NCI-H510A treated with DMSO at 0.1 percent for 48 hours (cell line): ENCODE results near the gene TOLLIP.
"Not testable (repeated sequence)": the region's sequence is repeated elsewhere in the genome, so short reads cannot be mapped to it uniquely, and the experiment has no call there.

Source experiments
- DNase-seq: peaks from one replicate; lab custom pipeline; 2025; lab: John Stamatoyannopoulos, UW

TOLLIP gene

DNA sequence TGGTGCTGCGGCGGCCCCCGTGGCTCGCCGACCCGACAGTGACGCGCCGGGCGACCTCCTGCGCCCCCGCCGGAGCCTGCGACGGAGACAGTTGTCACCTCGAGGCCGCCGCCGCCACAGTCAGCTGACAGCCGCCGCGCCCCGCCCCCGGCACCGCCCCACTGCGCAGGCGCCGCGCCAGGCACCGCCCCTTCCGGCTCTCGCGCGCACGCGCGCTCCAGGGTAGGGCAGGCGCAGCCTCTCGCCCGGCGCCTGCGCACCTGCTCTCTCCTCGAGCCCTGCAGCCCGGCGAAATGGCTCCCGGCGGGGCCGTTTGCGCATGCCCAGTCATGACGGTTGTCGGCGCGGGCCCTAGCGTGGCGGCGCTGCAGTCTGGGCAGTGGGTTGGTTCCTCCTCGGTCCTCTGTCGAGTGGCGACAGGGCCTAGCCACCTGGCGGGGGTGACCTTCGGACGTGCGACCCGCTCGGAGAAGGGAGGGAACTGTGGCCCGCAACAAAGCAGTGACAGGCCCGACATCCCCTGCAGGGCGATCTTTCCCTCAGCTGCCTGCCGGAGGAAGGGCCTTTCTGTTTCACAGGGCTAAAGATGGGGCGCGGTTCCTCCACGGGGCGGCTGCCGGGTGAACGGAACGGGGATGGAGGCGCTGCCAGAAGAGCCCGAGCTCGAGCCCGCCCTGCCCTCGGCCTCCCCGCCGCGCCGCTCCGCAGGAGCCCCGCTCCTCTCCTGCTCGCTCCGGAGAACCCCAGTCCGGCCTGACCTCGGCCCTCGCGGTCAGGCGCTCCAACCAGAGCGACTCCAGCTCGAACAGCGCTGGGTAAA, at the start of gene TOLLIP:
Gene TOLLIP (minus strand): TSS at position 135 of the 820 bp plus-strand sequence. CDS start 134 bp downstream, at position 1.
- DNase-seq: peak; percentile 52

DNA sequence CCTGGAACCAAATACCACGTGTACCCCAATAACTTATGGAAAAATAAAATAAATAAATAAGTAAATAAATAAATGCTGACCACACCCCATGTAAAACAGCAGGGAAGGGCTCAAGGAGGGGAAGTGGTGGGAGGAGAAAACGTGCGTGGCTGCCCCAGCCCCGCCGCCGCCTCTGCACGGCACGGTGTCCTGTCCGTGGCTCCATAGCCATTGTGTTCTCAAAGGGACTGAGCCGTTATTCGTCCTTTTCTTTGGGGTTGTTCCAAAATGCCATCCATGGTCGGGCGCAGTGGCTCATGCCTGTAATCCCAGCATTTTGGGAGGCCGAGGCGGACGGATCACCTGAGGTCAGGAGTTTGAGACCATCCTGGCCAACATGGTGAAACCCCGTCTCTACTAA, 49.5 kb upstream of the TOLLIP start:
- not testable (repeated sequence) for DNase-seq

DNA sequence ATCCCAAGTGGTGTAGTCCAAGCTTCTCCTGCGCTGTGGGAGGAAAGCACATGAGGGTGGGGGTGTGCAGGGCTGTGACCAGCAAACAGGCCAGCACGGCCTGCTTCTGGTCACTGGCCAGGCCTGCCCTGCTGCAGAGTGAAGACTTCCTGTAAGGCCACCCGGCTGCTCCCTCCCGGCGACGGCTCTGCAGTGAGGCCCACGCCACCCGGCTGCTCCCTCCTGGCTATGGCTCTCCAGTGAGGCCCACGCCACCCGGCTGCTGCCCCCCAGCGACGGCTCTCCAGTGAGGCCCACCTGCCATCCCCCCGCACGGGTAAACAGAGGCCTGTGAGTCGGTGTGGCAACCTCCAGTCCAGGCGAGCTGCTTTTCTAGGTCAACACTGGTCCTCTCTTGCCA, 48.9 kb upstream of the TOLLIP start:
- no peak for DNase-seq

DNA sequence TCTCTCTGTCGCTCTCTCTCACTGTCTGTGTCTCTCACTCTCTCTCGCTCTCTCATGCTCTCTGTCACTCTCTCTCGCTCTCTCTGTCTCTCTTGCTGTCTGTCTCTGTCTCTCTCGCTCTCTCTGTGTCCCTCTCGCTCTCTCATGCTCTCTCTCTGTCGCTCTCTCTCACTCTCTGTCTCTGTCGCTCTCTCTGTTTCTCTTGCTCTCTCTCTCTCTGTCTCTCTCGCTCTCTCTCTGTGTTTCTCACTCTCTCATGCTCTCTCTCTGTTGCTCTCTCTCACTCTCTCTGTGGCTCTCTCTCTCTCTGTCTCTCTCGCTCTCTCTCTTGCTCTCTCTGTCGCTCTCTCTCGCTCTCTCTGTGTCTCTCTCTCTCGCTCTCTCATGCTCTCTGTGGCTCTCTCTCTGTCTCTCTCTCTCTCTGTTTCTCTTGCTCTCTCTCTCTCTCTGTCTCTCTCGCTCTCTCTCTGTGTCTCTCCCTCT, 47.1 kb upstream of the TOLLIP start:
- no peak for DNase-seq

DNA sequence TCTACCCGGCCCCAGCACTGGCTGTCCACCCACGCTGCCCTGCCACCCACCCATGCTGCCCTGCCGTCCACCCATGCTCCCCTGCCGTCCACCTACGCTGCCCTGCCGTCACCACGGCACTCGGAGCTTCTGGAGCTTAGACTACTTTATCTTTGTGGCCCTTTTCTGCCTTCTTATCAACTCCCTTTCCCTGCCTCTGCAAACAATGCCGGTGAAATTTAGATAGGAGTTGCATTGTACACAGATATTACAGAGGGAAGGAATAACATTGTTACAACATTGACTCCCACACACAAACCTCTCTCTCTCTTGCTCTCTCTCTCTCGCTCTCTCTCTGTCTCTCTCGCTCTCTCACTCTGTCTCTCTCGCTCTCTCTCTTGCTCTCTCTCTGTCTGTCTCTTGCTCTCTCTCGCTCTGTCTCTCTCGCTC, 46.6 kb upstream of the TOLLIP start:
- no peak for DNase-seq

DNA sequence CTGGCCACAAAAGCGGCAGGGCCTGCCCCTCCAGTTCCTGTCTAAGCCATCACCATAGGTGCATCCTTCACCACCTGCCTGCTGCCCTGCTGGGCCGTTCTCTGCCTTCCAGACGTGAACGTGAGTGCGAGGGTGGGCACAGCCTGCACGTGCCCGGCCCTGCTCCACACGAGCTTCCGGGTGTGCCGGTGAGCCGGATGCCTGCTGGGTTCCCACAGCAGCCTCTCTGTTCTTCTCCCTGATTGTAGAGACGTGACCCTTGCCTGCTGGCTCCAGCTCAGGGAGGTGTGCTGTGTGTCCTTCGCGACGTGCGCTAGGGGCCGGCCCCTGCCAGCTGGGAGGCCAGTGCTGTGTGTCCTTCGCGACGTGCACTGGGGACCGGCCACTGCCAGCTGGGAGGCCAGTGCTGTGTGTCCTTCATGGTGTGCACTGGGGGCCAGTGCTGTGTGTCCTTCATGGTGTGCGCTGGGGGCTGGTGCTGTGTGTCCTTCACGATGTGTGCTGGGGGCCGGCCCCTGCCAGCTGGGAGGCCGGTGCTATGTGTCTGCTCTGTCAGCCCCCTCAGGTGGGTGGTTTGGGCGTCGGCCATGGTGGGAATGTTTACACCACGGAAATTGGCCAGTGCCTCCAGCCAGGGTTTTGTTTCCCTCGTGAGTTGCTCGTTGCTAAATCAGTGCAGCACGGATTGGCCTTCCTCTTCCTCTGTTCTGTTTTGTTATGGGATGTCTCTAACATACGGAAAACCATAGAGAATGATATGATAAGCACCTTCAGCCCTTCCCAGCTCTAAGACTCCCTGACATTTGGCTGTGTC, 44.9 kb upstream of the TOLLIP start:
- DNase-seq: peak; percentile 3

DNA sequence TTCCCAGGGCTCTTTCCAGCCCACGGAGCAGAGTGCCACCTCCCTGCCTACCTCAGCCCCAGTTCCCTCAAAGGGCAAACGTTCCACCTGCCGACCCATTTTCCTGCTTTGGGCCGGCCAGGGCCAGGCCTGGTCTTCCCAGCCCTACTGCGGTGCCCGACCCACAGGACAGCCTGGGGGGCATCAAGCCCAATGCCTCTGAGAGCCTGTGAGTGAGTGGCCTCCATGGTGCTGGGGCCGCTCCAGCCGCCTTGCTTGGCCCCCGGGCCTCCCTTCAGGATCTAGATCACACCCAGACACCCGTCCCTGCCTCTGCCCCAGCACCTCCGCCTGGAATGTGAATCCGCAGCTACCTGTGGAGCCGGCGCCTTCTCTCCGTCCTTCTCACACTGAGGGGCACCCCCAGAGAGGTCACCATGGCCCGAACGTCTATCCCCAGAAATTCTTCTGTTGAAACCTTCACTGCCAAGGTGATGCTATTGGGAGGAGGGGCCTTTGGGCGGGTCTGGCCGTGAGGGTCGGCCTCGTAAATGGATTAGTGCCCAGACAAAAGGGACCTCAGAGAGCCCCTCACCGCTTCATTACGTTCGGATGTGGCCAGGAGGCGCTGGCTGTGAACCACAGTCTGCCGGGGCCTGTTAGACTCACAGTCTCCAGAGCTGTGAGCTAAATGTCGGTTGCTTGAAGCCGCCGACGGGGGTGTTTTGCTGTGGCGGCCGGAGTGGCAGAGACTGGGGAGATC, 44.1 kb upstream of the TOLLIP start:
- no peak for DNase-seq

DNA sequence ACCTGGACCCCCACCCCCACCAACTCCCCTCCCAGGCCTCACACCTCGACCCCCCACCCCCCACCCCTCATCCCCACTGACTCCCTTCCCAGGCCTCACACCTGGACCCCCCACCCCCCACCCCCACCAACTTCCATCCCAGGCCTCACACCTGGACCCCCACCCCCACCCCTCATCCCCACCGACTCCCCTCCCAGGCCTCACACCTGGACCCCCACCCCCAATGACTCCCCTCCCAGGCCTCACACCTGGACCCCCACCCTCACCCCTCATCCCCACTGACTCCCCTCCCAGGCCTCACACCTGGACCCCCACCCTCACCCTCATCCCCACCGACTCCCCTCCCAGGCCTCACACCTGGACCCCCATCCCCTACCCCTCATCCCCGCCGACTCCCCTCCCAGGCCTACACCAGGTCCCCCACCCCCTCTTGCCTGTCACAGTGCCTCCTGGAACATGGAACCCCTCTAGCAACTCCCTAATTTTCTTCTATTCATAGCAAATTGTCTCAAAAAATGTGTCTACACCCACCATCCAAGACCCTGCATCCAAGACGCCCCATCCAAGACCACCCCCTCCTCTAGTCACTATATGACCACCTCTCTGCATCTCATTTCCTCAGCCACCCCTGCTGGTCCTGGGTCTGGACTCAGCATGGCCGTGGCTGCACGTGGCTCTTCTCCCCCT, 43.4 kb upstream of the TOLLIP start:
- no peak for DNase-seq

DNA sequence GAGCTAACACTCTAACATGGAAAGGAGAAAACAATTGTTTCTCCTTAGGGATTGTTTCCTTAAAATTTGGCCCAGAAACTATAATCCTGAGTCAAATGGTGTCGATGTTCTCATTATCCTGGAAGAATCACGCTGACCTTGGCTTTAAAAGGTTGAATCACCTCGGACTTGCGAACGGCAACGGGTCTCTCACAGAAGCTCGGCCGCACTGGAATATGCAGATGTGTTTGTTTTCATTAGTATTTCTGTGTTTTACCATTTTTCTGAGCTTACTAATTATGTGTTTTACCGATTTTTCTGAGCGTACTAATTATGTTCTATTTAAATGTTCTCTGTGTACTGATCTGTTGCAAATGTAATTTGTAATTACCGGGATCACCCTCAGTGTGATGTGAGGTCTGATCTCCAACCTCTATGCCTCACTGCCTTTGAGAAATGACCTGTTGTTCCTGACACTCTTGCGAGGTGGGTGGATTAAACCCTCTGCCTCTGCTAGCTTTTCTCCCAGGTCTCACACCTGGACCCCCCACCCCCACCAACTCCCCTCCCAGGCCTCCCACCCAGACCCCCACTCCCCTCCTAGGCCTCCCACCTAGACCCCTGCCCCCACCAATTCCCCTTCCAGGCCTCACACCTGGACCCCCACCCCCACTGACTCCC, 42.0 kb upstream of the TOLLIP start:
- no peak for DNase-seq

DNA sequence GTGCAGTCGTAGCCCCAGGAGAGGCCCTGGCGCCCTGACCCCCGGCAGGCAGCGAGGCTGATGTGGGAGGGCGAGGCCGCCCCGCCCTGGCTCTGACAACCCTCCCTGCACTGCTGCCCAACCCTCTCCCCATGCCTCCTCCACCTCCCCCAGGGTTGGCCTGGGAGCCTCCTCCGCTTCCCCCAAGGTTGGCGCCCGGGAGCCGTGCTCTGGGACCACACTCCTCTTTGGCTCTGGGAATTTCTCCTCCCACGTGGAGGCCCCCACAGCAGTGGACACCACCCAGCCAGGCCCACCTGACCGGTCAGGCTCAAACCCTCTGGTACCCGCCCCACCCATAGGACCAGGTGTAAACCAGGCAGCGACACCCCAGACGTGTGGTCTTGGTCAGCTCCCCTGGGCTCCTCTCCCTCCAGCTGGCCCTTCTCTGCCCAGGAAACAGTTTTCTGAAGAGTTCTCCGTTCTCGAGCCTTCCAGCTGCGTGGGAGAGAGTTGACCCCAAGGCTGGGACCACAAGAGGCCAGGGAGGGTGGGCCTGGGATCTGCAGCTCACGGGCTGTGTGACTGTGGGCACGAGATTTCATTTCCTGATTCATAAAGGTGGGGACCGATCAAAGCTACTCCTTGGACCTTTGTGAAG, 40.8 kb upstream of the TOLLIP start:
- no peak for DNase-seq

DNA sequence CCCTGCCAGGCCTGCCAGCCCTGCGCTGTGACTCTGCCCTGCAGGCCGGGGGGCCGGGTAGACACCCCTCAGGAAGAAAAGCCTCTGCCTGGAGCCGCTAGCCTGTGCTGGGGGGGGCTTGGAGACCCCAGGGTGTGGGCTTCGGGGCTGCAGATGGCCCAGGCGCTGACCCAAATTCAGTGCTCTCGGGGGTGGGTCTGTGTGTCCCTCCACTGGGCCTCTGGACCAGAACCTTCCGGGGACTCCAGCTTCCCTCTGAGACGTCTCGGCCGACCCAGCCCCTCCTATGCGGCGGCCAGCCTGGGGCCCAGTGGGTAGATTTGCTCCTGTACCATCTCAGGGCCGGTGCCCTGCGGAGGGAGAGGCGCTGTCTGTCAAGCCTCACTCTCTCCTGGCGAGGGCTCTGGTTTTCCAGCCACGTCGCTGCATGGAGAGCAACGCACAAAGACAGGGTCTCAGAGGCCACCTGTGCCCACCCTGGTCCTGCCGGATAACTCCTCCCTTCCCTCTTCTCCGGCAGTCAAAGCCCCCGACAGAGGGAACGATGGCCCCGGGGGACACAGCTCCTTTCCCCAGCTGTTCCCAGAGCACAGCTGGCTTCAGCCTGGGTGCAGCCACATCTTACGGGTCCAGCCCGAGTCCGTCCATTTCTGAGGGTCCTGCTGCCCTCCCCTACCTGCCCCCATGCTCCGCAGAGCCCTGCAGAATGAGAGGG, 40.1 kb upstream of the TOLLIP start:
- DNase-seq: no peak

DNA sequence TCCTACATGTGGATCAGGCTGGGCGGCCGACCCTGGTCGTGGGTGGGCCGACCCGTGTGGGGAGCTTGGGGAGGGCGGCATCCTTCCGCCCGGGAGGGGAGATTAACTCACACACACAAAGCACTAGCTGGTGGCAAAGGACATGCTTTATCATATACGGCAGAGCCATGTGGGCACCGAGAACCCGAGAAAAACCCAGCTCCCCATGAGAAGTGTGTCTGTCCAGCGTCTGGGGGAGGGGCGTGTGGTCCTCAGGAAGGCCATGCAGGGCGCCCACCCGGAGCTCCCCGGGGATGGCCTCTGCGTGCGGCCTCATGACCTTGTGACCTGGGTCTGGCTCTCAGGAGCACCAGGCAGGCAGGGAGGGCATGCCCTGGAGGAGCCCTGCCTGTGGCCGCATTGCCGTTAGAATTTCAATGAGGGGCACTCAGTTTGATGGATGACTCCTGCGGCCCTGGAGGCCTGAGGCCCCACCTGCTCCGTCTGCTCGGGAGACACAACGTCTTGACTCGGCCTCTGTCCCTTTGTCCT, 39.4 kb upstream of the TOLLIP start:
- no peak for DNase-seq

DNA sequence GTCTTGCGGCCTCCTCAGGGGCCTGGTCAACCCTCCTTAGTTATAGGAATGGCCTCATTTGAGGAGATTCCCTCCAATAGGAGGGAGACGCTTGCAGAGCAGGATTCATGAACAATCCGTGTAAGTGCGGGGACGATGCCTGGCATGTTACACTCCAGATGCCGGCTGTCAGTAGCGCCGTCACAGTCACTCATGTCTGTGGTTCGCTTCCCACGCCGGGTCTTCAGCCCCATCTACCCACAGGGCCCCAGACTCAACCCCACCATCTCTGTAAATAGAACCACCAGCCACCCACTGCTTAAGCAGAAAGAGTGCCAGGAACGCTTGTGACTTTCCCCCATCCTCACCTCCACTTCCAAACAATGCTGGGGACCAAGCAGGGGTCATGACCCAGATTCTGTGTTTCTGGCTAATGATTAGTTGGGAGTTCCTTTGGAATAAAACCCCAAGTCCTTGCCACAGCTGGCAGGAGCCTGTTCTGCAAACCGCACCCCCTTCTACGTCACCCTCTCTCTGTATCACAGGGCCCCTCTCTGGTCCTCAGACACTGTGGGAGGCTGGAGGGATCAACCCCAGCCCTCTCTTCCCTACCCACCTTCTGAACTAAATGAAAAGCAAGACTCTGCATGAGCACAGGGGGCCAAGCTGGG, 38.8 kb upstream of the TOLLIP start:
- DNase-seq: no peak

DNA sequence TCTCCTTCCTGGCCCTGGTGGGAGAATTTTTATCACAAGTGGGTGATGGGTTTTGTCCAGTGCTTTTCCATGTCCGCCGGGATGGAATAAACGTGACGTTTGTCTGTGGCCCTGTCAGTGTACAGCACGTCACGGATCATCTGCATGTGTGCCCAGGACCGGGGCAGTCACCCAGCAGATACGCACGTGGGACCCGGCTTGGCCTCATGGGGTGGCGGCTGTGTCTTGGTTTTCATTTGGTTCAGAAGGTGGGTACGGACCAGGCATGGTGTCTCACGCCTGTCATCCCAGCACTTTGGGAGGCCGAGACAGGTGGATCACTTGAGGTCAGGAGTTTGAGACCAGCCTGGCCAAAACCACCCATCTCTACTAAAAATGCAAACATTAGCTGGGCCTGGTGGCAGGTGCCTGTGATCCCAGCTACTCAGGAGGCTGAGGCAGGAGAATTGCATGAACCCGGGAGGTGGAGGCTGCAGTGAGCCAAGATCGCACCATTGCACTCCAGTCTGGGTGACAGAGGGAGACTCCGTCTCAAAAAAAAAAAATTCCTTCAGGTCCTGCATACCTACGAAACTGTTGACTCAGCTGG, 38.1 kb upstream of the TOLLIP start:
- DNase-seq: not testable (repeated sequence)

DNA sequence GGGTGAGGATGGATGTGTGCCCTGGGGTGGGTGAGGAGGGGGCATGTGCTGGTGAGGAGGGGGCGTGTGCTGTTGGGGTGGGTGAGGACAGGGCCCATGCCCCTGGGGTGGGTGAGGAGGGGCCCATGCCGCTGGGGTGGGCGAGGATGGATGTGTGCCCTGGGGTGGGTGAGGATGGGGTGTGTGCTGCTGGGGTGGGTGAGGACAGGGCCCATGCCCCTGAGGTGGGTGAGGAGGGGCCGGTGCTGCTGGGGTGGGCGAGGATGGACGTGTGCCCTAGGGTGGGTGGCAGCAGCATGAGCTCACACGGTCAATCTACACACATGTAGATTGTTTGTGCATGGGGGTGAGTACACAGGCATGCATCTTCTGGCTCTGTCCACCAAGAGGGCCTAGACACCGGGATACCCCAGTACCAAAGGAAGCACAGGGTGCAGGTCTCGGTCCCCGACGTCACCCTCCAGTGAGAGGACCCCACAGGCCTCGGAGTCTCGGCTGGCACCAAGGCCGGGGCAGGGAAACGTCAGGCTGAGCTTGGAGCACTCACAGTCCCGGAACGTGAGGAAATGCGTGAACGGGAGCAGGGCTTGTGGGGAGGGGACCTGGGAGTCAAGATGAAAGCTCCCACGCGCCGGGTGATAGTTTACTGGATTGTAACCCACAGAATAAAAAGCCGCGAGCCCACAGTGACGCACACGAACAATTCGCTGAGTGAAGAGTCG, 37.4 kb upstream of the TOLLIP start:
- no peak for DNase-seq

DNA sequence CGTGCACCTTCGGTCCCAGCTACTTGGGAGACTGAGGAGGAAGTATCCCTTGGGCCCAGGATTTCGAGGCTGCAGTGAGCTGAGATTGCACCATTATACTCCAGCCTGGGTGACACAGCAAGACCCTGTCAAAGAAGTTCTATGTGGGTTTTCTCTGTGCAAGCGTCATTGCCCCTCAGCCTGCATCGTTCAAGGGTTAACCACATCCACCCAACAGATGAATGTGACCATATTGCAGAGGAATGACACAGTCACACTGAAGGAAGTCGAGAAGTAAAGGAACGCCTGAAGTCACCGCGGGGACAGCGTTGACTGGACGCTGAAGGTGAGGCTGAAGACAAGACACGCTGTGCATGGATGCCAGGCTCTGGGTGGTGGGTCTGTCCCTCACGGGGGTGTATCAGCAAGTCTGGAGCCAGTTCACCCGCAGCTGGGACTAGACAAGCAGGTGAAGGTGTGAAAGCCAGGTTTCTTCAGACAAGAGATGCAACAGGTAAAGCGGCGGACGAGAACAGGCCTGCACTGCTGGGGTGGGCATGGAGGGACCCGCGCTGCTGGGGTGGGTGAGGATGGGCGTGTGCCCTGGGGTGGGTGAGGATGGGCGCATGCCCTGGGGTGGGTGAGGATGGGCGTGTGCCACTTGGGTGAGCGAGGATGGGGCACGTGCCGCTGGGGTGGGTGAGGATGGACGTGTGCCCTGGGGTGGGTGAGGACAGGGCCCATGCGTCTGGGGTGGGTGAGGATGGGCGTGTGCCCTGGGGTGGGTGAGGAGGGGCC, 36.5 kb upstream of the TOLLIP start:
- no peak for DNase-seq

DNA sequence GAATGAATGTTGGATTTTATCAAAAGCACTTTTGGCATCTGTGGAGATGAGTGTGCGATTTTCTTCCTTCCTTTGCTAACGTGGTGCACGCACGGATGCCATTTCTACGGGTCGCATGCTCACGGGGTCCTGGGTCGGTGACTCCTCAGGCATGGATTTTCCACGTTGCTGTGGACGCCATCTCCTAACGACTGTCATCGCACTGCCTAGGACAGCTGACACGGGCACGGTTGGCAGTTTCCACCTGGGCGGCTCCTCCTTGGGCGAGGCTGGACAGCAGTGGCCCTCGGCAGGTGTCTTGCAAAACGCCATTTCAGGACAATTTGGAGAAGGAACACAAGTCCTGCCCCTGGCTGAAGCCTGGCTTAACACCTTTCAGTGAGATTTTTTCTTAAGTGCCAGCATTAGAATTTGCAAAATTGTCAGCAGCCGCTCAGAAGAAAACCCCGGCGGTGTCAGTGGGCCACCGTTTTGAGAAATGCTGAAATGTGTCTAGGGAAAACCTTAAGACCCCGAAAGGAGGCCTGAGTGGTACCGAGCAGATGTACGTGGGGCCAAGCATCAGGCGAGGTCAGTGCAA, 34.7 kb upstream of the TOLLIP start:
- no peak for DNase-seq
